PC-3 (cell line): ENCODE measurements around the gene DOCK4.
"Not testable (repeated sequence)": the region's sequence is repeated elsewhere in the genome, so short reads cannot be mapped to it uniquely, and the experiment has no call there.

Experiments used
- CTCF ChIP-seq: fragments of 300-600 bp; sonication (generic); conservative IDR thresholded peaks from 2 replicates; pipeline ENCODE4 v1.5.1; 2017; ENCODE audit warnings: antibody characterized with exemption, low read depth, mild to moderate bottlenecking, low read length
- EZH2 ChIP-seq: fragments of 300-600 bp; sonication (generic); IDR thresholded peaks from one replicate; pipeline ENCODE4 v1.6.1; 2017; ENCODE audit warnings: antibody characterized with exemption, mild to moderate bottlenecking, low read length; ENCODE audit not compliant: unreplicated experiment

- TF ChIP-seq CTCF, EZH2: not testable (repeated sequence)
These were observed 77.5 kb downstream of the DOCK4 start for GRCh38 chr7:112128461-112129425.
